Liver (tissue), 3 donors: Measurements from ENCODE around the gene PRMT5.

Source experiments
- JUND ChIP-seq, 2 donors: IDR thresholded peaks; 2 replicates each; pipeline ENCODE4 v1.6.1; 2016; ENCODE audit warnings: antibody characterized with exemption in 2 of 2
- RAD21 ChIP-seq, 2 donors: IDR thresholded peaks; 2 replicates each; pipeline ENCODE4 v1.6.1; 2016; ENCODE audit warnings: antibody characterized with exemption in 2 of 2, mild to moderate bottlenecking in 2 of 2
- SP1 ChIP-seq: IDR thresholded peaks from 2 replicates; pipeline ENCODE4 v1.6.1; 2018; ENCODE audit warnings: antibody characterized with exemption, mild to moderate bottlenecking
- YY1 ChIP-seq: IDR thresholded peaks from 2 replicates; pipeline ENCODE4 v1.6.1; 2016; ENCODE audit warnings: antibody characterized with exemption, mild to moderate bottlenecking
- TF ChIP-seq, protein P1 (sequence below): fragments of 150-350 bp; IDR thresholded peaks from 2 replicates; pipeline ENCODE4 v1.5.1; 2017; ENCODE audit warnings: improper control_type of control experiment, low read depth, low read length; ENCODE audit not compliant: missing input control
- TF ChIP-seq, protein P2 (sequence below): IDR thresholded peaks from 2 replicates; pipeline ENCODE4 v1.6.1; 2016; ENCODE audit warnings: antibody characterized with exemption
- donor health status: healthy.
- donor health status: healthy.

DNA sequence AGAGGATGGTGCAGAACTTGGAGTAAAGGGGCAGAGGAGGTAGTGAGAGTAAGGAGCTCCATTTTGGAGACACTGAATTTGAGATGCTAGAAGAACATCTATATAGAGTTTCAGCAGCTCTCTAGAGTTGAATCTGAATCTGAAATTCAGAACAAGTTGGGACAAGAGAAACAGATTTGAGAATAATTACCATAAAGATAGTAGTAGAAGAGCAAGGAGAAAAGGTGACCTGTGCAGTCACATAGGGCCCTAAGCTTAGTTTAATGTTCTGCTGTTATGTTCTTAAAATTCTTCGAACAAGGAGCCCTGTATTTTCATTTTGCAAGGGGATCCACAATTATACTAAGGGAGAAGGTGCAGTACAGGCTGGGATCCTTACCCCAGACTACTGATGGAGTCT, 38.8 kb downstream of the PRMT5 start:
- TF ChIP-seq, protein P1, sequence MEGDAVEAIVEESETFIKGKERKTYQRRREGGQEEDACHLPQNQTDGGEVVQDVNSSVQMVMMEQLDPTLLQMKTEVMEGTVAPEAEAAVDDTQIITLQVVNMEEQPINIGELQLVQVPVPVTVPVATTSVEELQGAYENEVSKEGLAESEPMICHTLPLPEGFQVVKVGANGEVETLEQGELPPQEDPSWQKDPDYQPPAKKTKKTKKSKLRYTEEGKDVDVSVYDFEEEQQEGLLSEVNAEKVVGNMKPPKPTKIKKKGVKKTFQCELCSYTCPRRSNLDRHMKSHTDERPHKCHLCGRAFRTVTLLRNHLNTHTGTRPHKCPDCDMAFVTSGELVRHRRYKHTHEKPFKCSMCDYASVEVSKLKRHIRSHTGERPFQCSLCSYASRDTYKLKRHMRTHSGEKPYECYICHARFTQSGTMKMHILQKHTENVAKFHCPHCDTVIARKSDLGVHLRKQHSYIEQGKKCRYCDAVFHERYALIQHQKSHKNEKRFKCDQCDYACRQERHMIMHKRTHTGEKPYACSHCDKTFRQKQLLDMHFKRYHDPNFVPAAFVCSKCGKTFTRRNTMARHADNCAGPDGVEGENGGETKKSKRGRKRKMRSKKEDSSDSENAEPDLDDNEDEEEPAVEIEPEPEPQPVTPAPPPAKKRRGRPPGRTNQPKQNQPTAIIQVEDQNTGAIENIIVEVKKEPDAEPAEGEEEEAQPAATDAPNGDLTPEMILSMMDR: no peak
- TF ChIP-seq SP1: no peak
- no peak for TF ChIP-seq YY1
- no peak for TF ChIP-seq RAD21 (IDR thresholded peaks at IDR 0.05)
- TF ChIP-seq, protein P2, sequence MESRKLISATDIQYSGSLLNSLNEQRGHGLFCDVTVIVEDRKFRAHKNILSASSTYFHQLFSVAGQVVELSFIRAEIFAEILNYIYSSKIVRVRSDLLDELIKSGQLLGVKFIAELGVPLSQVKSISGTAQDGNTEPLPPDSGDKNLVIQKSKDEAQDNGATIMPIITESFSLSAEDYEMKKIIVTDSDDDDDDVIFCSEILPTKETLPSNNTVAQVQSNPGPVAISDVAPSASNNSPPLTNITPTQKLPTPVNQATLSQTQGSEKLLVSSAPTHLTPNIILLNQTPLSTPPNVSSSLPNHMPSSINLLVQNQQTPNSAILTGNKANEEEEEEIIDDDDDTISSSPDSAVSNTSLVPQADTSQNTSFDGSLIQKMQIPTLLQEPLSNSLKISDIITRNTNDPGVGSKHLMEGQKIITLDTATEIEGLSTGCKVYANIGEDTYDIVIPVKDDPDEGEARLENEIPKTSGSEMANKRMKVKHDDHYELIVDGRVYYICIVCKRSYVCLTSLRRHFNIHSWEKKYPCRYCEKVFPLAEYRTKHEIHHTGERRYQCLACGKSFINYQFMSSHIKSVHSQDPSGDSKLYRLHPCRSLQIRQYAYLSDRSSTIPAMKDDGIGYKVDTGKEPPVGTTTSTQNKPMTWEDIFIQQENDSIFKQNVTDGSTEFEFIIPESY: no peak
- no peak for TF ChIP-seq JUND (IDR thresholded peaks at IDR 0.05)
